GM21619 (cell line): ENCODE data around the gene NDOR1.

Experiments
- ATAC-seq: cut with Tn5 transposase; IDR thresholded peaks from one replicate; pipeline ENCODE4 v1.9.1; 2021; ENCODE audit not compliant: unreplicated experiment

Gene NDOR1

DNA sequence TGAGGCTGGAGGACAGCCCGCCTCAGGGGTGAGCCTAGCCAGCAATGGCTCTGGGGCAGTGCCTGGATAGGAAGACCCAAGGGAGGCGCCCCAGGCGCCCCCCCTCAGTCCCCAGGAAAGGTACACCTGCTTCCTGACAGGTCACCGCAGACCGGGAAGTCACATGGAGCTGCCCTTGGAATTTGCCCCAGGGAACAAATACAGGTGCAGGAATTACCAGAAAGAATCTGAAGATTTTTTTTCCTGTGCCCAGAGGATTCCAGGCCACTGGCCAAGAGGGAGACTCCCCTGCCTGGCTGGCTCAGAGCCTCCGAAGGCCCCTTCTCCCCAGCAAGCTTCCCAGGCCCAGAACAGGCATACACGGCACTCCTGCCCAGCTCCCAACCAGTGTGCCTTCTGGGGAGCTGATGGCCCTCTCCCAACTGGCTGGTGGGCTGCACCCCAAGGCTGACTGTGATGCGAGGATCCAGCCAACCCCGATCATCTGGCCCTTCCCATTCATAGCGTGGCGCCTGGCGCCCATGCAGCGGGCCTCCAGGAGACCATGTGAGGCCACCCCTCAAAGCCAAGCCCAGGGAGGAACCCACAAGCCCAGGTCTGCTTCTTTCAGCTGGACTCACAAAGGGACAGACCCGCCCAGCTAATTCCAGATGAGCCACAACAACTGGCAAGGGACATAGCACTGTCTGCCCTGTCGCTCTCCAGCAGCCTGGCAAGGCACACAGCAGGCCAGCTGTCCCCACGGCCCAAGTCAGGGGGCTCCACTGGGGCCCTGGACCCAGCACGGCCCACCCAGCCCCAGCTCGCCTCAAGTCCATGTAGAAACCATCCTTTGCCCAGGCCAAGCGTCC, 7.2 kb upstream of the NDOR1 start:
- ATAC-seq, result no peak

DNA sequence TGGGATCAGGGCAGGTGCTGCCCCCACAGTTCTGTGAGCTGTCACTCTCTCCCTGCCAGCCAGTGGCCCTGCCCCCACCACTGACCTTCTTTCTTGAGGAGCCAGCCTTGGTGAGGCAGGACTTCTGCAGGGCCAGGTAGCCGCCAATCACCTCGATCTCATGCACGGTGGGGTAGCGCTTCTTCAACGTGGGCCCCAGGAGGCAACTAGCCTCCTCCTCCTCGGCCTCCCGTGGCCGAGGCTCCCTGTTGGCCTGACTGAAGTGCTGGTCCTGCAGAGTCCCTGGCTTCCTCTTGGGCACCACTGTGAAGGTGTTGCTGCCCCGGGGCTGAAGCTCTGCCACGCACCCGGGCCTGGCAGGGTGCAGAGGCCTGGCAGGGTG, 6.6 kb upstream of the NDOR1 start:
- no peak for ATAC-seq

DNA sequence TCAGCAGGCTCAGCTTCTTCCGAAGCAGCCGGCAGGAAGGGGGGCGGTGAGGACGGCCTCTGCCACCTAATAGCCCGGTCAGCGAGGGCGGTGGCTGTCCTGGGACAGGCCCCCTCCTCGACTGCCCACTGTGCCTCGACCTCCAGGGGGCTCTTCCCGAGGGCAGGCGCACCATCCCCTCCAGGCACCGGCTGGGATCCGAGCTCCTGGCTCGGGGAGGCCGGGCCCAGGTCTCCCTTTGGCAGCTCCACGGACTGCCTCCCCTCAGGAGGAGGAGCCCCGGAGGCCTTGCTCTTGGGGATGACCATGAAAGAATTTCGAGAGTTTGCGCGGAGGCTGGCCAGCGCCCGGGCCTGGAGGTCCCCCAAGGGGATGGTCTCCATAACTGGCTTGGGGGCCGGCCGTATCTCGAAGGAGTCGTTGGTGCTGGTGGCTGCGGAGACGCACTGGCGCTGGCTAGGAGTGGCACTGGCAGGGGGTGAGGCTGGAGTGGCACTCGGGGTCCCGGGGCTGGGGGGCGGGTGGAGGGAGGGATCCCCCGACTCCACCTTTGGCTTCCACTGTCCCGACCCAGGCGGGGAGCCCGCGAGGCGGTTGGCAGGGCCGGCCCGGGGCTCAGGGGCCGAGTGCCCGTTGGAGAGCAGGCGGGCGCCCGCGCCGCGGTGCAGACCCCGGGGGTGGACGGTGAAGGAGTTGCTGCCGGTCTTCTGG, 5.9 kb upstream of the NDOR1 start:
- no peak for ATAC-seq

DNA sequence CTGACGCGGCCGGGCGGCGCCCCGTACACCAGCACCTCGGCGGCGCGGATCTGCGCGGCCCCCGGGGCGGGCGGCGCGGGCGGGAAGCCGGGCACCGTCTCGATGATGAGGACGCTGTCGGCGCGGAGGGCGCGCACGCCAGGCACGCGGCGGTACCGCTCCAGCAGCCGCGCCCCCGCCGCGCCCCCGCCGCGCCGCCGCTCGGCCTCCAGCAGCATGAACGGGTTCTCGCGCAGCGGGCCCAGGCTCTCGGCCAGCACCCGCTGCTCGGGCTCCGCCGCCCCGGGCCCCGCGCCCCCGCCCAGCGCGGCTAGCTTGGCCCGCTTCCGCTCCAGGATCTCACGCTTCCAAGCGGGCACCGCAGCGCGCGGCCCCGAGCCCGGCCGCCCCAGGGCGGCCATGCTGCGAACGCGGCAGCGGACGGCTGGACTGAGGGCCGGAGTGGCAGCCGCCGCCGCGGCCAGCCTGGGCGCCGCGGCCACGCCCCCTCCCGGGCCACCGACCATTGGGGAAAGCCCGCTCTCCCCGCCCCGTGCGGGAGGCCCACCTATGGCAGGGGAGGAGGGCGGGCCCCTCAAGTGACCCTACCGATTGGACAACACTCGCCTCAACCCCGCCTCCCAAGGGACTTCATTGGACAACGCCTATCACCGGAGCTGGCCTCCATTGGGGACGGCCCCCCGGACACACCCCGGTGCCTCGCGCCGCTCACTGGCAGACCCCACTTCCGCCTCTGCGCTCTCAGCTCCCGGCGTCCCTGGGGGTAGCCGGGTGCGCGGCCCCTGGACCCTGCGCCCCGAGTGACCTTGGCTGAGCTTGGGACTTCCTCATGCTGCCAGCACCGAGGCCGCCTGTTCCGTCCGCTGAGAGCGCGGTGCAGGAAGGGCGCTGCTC, 4.9 kb upstream of the NDOR1 start, which contains the start of gene TPRN:
Gene TPRN (minus strand): TSS at position 431 of the 894 bp plus-strand sequence. CDS start 30 bp downstream, at position 401.
- peak; percentile 79 for ATAC-seq

DNA sequence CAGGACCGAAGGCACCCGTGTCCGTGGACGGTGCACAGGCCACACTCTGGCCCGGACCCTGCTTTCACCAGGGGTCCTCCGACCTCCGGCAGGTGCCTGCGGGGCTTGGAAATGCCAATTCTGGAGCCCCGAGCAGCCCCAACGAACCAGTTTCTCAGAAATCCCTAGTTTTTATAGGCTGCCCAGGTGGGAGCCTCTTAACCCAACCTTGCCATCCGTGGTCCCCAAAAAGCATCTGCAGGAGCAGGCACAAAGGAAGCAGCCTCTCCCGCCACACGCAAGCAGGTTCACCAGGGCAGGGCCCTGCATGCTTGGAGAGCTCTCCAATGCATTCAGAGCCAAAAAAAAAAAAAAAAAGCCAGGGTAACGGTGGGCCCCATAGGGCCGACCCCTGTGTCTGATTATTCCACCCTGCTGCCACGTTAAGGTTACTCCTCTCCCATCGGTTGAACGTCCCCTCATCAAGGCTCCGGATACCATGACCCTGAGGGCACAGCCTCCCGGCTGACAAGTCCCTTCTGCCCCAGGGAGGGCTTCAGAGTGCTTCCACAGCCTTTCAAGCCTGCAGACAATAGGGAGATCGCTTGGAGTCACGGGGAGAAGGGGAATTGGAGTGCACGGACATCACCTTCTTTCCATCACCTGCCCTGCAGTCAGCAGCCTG, 4.2 kb upstream of the NDOR1 start:
- ATAC-seq, result no peak

DNA sequence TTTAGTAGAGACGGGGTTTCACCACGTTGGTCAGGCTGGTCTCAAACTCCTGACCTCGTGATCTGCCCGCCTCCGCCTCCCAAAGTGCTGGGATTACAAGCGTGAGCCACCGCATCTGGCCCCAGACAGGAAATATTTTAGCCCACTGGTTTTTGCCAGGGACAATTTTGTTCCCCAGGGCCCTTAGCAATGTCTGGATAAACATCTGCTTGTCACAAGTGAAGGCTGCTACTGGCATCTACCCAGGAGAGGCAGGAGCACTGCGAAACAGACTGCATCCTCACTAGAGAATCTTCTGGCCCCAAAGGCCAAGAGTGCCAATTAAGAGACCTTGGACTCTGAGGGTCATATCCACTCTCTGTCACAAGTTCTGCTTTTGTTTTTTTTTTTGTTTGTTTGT, 2.5 kb upstream of the NDOR1 start:
- ATAC-seq, result no peak

DNA sequence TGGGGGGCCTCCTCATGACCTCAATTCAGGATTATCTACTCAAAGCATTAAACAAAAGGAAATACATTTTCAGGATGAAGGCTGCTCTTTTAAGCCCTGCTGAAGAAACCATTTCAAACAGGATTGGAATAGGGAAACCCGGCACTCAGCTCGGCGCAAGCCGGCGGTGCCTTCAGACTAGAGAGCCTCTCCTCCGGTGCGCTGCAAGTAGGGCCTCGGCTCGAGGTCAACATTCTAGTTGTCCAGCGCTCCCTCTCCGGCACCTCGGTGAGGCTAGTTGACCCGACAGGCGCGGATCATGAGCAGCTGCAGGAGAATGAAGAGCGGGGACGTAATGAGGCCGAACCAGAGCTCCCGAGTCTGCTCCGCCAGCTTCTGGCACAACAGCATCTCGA, 772 bp upstream of the NDOR1 start:
- ATAC-seq, result no peak

DNA sequence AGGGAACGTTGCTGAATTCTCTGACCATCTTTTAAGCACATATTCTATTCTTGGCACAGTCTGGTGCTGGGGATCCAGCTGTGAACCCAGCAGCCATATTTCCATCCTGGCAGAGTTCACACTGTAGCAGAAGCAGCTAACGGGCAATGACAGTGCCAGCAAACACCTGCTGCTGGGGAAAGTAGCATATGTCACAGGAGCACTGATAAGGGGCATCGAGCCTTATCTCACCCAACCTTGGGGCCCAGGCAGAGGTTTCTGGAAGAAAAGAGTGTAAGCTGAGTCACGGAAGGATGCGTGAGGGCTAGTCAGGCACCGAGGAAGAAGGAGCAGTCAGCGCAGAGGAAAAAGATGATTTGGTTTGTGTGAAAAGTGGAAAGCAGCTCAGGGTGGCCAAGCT, 1.1 kb downstream of the NDOR1 start:
- no peak for ATAC-seq

DNA sequence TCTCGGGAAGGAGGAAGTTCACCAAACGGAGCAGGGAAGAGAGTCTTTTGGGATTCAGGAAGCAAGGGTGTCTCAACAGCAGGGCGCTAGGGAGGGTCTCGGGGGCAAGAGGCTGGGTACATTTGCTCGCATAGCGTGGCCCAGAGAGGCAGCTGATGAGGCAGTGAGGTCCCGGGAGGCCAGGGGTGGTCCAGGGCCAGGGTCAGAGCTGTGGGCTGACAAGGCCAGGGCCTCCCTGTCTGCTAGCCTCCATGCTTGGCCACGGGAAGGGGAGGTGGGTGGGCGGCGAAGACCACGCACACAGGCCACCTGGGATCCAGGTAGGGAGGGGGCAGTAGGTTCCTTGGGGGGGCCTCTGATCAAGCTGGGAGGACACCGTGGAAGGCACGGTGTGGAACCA, 6.0 kb downstream of the NDOR1 start:
- no peak for ATAC-seq

DNA sequence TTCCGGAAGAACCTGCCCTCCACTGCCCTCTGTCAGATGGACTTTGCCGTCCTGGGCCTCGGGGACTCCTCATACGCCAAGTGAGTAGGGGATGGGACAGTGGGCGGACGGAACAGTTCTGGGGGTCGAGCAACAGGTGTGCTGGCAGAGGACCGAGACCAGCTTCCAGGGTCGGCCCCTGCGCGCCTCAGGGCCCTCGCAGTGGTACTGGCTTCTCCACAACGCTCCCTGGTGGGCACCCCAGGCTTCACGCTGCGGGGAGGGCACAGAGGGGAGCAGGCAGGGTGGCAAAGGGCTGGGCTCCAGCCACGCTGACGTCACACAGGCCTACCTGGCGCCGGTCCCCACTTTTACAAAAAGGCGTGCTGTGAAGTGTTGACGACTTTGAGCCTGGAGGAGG, 7.0 kb downstream of the NDOR1 start:
- ATAC-seq, result no peak

DNA sequence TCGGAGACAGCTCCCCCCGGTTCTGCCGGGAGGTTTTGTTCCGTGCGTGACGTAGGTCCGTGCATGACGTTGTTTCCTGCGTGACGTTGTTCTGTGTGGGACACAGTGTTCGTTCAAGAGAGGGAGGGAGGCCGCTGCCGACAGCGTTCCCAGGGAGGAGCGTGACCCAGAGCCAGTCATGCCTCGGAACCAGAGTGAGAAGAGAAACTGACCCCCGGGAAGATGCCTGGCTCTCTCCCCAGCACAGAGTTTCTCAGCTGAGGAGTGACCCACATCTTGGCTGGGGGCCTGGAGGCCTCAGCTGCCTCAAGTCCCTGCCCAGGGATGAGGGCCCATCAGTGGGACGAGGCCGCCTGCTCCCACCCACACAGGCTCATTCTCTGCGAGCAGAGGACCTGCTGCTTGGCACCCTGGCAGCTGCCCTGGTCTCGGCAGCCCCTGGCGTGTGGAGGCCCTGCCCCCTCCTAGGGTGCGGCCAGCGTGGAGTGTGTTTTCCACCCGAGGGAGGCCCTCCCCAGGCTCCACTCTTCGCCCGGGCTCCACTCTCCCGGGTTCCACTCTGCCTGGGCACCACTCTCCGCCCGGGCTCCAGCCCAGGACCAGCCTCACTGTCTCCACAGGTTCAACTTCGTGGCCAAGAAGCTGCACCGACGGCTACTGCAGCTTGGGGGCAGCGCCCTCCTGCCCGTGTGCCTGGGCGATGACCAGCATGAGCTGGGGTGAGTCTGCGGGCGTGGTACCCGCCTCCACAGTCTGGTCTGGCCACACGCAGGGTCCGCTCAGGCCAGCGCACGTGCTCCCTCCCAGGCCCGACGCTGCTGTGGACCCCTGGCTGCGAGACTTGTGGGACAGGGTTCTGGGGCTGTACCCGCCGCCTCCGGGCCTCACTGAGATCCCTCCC, 7.9 kb downstream of the NDOR1 start:
- ATAC-seq, result no peak

DNA sequence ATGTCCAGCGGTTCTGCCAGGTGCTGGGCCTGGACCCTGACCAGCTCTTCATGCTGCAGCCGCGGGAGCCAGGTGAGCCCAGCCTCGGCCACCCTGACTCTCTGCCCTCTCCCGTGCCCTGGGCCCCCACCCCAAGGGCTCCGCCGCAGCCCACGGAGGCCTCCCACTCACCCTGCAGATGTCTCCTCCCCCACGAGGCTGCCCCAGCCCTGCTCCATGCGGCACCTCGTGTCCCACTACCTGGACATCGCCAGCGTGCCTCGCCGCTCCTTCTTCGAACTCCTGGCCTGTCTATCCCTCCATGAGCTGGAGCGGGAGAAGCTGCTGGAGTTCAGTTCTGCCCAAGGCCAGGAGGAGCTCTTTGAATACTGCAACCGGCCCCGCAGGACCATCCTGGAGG, 9.1 kb downstream of the NDOR1 start:
- ATAC-seq, result no peak

DNA sequence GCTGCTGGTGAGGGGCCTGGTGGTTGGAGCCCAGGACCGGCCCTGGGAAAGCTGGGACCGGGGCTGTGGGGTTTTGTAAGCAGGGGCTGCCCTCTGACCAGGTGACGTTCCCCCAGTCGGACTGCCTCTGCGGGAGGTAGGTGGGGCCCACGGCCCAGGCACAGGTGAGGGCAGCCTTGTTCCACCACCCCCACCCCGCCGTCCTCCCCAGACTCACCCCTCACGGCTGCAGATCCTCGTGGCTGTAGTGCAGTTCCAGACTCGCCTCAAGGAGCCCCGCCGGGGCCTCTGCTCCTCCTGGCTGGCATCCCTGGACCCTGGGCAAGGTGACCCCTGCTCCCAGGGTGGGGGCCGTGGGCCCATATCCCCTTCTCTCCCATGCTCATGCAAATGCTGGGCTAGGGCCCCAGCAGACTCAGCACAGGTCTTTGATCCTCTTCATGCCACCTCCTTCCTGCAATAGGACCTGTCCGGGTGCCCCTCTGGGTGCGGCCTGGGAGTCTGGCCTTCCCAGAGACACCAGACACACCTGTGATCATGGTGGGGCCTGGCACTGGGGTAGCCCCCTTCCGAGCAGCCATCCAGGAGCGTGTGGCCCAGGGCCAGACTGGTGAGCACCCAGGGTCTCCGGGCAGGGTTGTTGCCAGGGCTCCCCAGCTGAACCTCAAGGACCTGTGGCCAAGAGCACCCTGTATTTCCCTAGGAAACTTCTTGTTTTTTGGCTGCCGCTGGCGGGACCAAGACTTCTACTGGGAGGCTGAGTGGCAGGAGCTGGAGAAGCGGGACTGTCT, 9.9 kb downstream of the NDOR1 start:
- no peak for ATAC-seq

DNA sequence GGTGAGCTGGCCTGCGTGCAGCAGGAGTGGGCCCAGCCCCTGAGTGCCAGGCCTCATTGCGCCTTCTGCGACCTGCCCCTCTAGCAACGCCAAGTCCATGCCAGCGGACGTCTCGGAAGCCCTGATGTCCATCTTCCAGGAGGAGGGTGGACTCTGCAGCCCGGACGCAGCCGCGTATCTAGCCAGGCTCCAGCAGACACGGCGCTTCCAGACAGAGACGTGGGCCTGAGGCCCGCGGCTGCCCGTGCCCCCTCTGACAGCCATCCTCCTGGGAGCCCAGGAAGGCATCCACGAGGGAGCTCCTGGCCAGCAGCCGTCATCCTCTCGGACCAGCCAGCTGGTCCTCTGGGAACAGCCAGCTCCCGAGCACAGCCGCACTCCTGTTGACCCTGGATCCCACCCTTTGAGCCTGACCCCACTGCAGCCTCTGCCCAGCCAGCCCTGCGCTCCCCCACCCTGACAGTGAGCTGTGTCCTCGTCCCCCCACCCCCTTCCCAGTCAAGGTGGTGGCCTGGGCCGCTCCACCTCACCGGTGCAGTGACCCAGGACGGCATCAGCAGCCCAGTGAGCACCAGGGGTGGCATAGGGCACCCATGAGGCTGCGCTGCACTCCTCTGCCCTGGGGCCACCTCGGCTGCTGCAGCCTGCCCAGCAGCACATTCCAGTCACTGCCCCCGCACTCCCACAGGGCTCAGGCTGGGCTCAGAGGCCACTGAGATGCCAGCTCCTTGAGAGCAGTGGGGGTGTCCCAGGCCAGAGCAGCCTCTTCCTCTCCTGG, 10.9 kb downstream of the NDOR1 start:
- ATAC-seq, result no peak

DNA sequence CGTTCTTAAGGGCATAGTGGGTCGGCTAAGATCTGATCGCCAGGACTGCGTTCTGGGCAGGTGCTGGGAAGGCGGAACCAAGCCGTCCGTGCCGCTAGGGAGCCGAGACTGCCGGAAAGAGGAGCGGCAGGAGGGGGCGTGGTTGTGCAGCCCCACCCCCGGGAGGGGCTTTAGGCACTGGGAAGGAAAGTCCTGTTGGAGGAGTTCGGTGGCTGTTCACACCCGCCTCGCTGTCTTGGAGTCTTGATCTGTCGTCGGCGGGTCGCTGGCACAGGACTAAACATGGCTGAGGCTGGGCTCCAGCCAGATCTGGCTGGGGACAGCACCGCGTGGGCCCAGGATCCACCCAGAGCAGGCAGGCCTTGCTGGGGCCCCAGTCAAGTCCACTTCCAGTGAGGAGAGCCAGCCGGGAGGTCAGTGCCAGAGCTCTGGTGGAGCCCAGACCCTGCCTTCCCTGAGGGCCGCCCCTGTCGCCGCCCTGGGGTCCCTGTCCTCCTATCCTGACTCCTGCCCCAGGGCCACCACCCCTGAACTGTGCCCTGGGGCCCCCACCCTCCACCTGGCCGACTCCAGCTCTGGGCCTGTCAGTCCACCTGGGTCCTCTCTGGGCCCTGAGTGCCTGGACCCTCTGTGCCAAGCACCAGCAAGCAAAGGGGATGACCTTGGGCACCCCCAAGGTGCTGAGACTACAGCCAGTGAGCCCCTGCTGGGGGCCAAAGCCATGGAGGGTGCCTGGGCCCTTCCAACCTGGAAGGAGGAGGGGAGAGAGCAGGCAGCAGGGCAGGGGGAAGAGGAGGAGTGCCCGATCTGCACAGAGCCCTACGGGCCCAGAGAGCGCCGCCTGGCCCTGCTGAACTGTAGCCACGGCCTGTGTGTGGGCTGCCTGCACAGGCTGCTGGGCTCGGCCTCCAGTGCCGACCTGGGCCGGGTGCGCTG, 12.0 kb downstream of the NDOR1 start:
- no peak for ATAC-seq

DNA sequence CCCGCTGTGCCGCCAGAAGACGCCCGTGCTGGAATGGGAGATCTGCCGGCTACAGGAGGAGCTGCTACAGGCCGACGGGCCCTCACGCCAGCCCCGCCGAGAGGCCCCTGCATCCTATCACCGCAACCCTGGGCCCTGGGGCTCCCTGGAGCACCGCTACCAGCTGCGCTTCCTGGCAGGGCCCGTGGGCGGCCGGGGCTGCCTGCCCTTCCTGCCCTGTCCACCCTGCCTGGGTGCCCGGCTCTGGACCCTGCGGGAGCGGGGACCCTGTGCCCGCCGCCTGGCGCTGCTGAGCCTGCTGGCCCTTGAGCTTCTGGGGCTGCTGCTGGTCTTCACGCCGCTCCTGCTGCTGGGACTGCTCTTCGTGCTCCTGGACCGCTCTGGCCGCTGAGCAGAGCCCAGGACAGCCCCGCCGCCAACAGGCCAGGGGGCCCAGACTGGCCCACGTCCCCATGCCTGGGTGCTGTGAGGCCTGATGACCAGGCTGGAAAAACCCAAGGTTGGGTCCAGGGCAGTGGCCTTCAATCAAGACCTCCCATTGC, 12.8 kb downstream of the NDOR1 start:
- no peak for ATAC-seq

DNA sequence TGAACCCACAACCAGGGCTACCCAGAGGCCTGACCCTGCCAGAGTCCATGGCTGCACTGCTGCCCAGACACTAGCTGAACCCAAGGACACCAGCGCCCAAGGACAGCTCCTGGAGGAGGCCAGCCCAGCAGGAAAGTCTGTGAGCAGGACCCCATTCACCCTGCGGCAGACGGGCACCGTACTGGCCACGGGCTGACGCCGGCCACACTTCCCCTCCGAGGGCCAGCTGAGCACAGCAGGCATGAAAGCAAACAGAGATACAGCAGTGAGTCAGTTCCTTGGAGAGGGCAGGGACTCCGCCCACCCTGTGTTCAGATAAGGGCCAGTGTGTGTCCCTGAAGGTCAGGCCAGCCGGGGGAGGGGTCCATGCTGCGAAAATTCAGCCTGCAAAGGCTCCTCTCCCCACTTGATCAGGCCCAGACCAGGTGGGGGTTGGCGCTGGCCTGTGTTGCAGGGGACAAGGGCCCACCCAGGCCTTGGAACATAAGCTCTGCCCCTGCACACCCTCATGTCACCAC, 13.3 kb downstream of the NDOR1 start:
- ATAC-seq, result no peak
